Measurements from ENCODE around the gene VAV1.

DNA sequence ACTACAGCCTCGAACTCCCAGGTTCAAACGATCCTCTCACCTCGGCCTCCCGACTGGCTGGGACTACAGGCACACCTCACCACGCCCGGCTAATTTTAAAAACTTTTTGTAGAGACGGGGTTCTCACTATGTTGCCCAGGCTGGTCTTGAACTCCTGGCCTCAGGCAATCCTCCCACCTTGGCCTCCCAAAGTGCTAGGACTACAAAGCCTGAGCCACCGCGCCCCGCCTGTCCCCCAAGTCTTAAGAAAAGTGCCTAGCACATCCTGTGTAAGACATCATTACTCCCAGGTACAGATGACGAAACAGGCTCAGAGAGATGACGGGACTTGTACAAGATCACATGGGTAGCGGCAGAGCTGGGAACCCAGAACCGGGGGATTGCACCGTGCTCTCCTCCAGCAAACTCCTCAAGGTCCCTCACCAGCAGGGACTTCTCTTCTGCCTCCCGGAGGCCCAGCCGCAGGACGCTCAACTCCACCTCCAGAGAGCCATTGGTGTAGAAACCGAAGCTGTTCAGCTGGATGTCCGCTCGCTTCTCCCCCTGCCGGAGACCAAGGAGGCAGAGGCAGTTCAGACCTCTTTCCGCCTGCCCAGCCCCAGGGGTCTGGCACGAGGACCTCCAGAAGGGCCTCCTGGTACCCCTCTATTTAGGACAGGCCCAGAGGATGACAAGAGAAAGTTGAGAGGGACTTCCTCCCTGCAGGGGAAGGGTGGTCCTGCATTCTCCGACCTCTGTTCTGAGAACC is 36.2 kb upstream of the VAV1 start:
- TF ChIP-seq, protein P1, sequence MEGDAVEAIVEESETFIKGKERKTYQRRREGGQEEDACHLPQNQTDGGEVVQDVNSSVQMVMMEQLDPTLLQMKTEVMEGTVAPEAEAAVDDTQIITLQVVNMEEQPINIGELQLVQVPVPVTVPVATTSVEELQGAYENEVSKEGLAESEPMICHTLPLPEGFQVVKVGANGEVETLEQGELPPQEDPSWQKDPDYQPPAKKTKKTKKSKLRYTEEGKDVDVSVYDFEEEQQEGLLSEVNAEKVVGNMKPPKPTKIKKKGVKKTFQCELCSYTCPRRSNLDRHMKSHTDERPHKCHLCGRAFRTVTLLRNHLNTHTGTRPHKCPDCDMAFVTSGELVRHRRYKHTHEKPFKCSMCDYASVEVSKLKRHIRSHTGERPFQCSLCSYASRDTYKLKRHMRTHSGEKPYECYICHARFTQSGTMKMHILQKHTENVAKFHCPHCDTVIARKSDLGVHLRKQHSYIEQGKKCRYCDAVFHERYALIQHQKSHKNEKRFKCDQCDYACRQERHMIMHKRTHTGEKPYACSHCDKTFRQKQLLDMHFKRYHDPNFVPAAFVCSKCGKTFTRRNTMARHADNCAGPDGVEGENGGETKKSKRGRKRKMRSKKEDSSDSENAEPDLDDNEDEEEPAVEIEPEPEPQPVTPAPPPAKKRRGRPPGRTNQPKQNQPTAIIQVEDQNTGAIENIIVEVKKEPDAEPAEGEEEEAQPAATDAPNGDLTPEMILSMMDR (IDR thresholded peaks at IDR 0.05; ENCODE audit: control extremely low read depth in 1 of 3, insufficient read depth in 1 of 3, low read depth in 1 of 3, low read length in 3 of 3) = peak; percentile 42 to 72 (median 59)
- peak; percentile 78; the same call in 1 of the 2 replicates for TF ChIP-seq TAF1 (IDR thresholded peaks at IDR 0.05; ENCODE audit: low read depth, low read length)
- TF ChIP-seq SIN3A (conservative IDR thresholded peaks at IDR 0.05 in 1 of 2, IDR thresholded peaks at IDR 0.05 in 1 of 2; ENCODE audit: low read depth in 1 of 2, low read length in 2 of 2) = peak in 1 of 2 experiments; percentile 70; a peak in 1 of 4 replicates
- TF ChIP-seq USF2 (IDR thresholded peaks at IDR 0.05; ENCODE audit: low read length) = no peak
- no peak for TF ChIP-seq YY1 (IDR thresholded peaks at IDR 0.05; ENCODE audit: low read depth, low read length)
- TF ChIP-seq POLR2A (IDR thresholded peaks at IDR 0.05; ENCODE audit: control extremely low read depth in 1 of 2, low read depth in 2 of 2, low read length in 2 of 2) = no peak; a peak in 1 of 3 replicates
- TF ChIP-seq EP300 (IDR thresholded peaks at IDR 0.05; ENCODE audit: borderline replicate concordance in 1 of 2, low read depth in 2 of 2, low read length in 2 of 2) = no peak
- TF ChIP-seq EZH2 (IDR thresholded peaks at IDR 0.05; ENCODE audit: low read depth, low read length, severe bottlenecking) = no peak
- TF ChIP-seq POLR2AphosphoS5 (IDR thresholded peaks at IDR 0.05; ENCODE audit: low read depth, low read length) = peak; percentile 32; the same call in 1 of the 2 replicates
- no peak for TF ChIP-seq SIRT6 (IDR thresholded peaks at IDR 0.05; ENCODE audit: low read length)
- no peak for TF ChIP-seq RNF2 (IDR thresholded peaks at IDR 0.05; ENCODE audit: borderline replicate concordance, low read depth, low read length, missing control alignments, poor library complexity, severe bottlenecking)

All from H1 (cell line).